HG03025 (cell line): ENCODE data around the gene SEMA3G.

ENCODE experiments used
- ATAC-seq: cut with Tn5 transposase; IDR thresholded peaks from one replicate; pipeline ENCODE4 v1.9.1; 2021; ENCODE audit warnings: mild to moderate bottlenecking, moderate library complexity; ENCODE audit not compliant: unreplicated experiment, low FRiP score

The SEMA3G gene

GRCh38 chr3:52397676-52398399 lies 47.1 kb downstream of the SEMA3G start:
- no peak for ATAC-seq

GRCh38 chr3:52396907-52397591 lies 47.9 kb downstream of the SEMA3G start:
- ATAC-seq: no peak

GRCh38 chr3:52396011-52396906 lies 48.6 kb downstream of the SEMA3G start:
- no peak for ATAC-seq

GRCh38 chr3:52395503-52395865 lies 49.4 kb downstream of the SEMA3G start:
- no peak for ATAC-seq

- ATAC-seq: no peak
Measured at GRCh38 chr3:52394751-52395502, 50.0 kb downstream of the SEMA3G start.

GRCh38 chr3:52393959-52394670 lies 50.8 kb downstream of the SEMA3G start:
- no peak for ATAC-seq

GRCh38 chr3:52393131-52393807 lies 51.6 kb downstream of the SEMA3G start:
- no peak for ATAC-seq

- no peak for ATAC-seq
Measured at GRCh38 chr3:52392216-52392930, 52.5 kb downstream of the SEMA3G start.

GRCh38 chr3:52391096-52391495 lies 53.8 kb downstream of the SEMA3G start:
- ATAC-seq: no peak

GRCh38 chr3:52388933-52389332 lies 56.0 kb downstream of the SEMA3G start:
- ATAC-seq: no peak

GRCh38 chr3:52388348-52388821 lies 56.5 kb downstream of the SEMA3G start:
- ATAC-seq: no peak

- no peak for ATAC-seq
Measured at GRCh38 chr3:52387481-52387880, 57.4 kb downstream of the SEMA3G start.

- no peak for ATAC-seq
Measured at GRCh38 chr3:52385157-52385556, 59.7 kb downstream of the SEMA3G start.

GRCh38 chr3:52384019-52384761 lies 60.7 kb downstream of the SEMA3G start:
- no peak for ATAC-seq

- ATAC-seq: no peak
Measured at GRCh38 chr3:52383446-52383845, 61.5 kb downstream of the SEMA3G start.
